ENCODE data around the gene KIF21A.
A peak's percentile ranks its signal among the peaks of the same experiment; 100 is the strongest.

The KIF21A gene

GRCh38 chr12:39448038-39448437 is 5.1 kb upstream of the KIF21A start:
- no peak for DNase-seq (ENCODE audit: low read depth)
- no peak overlapping the region for H3K4me3 ChIP-seq (ENCODE audit: low read length)
- TF ChIP-seq CTCF (conservative IDR thresholded peaks at IDR 0.05; ENCODE audit: low read depth, low read length), result no peak

GRCh38 chr12:39443929-39444209 is 949 bp upstream of the KIF21A start:
- DNase-seq (ENCODE audit: low read depth), result no peak
- no peak for TF ChIP-seq CTCF (conservative IDR thresholded peaks at IDR 0.05; ENCODE audit: low read depth, low read length)
- H3K4me3 ChIP-seq (ENCODE audit: low read length), result peak overlapping the region; percentile 62

GRCh38 chr12:39442831-39443080 is 164 bp downstream of the KIF21A start:
- peak overlapping the region; percentile 82 for H3K4me3 ChIP-seq (ENCODE audit: low read length)
- no peak for TF ChIP-seq CTCF (conservative IDR thresholded peaks at IDR 0.05; ENCODE audit: low read depth, low read length)
- no peak for DNase-seq (ENCODE audit: low read depth)

- peak overlapping the region; percentile 82 for H3K4me3 ChIP-seq (ENCODE audit: low read length)
- no peak for TF ChIP-seq CTCF (conservative IDR thresholded peaks at IDR 0.05; ENCODE audit: low read depth, low read length)
- DNase-seq (ENCODE audit: low read depth), result no peak
Observed at GRCh38 chr12:39441963-39442830, 723 bp downstream of the KIF21A start.

GRCh38 chr12:39441189-39441962 is 1.5 kb downstream of the KIF21A start:
- TF ChIP-seq CTCF (conservative IDR thresholded peaks at IDR 0.05; ENCODE audit: low read depth, low read length), result no peak
- DNase-seq (ENCODE audit: low read depth), result no peak
- H3K4me3 ChIP-seq (ENCODE audit: low read length), result peak overlapping the region; percentile 82

- TF ChIP-seq CTCF (conservative IDR thresholded peaks at IDR 0.05; ENCODE audit: low read depth, low read length), result no peak
- H3K4me3 ChIP-seq (ENCODE audit: low read length), result peak overlapping the region; percentile 82
- DNase-seq (ENCODE audit: low read depth), result no peak
Observed at GRCh38 chr12:39440781-39441180, 2.1 kb downstream of the KIF21A start.

- no peak overlapping the region for H3K4me3 ChIP-seq (ENCODE audit: low read length)
- TF ChIP-seq CTCF (conservative IDR thresholded peaks at IDR 0.05; ENCODE audit: low read depth, low read length), result no peak
- no peak for DNase-seq (ENCODE audit: low read depth)
Observed at GRCh38 chr12:39440101-39440500, 2.8 kb downstream of the KIF21A start.

Data from retinal pigment epithelial cell (primary cell).